ENCODE data around the gene MKX. TPM values are rescaled to one million over a fixed set of nuclear protein-coding genes. Genes with fewer than 3 reads are reported as not detected.

MKX gene
- total and polyA plus RNA-seq, 2 donors (not counting 1 experiment from before 2014, with no cell fraction given): not detected

GRCh38 chr10:27680691-27681605 is 64.7 kb downstream of the MKX start:
- H3K27ac ChIP-seq (ENCODE audit: low read length in 2 of 2): no peak overlapping the region
- no peaks in the 10 kb centered on the region for H3K27me3 ChIP-seq (replicated peaks in 1 of 4; ENCODE audit: control extremely low read depth in 1 of 4, control insufficient read depth in 3 of 4, insufficient read depth in 4 of 4, low read length in 3 of 4)
- Mint-ChIP-seq H3K27ac (no peak overlapping the region), H3K27me3 (peaks cover 7% of the 10 kb centered on the region), H3K9me3 (ENCODE audit: insufficient read depth) (no peaks in the 10 kb centered on the region), H3K4me1 (no peaks in the 10 kb centered on the region), H3K4me3 (no peak overlapping the region)
- CTCF ChIA-PET: no interaction called here
- no peak overlapping the region for H3K4me2 ChIP-seq (replicated peaks; ENCODE audit: low read depth, low read length, poor library complexity, severe bottlenecking)
- no peak for ATAC-seq (ENCODE audit: low read depth)
- no peak overlapping the region for H3K9ac ChIP-seq (ENCODE audit: low read length)
- no peak overlapping the region for H3K4me3 ChIP-seq (ENCODE audit: control extremely low read depth in 1 of 5, extremely low read depth in 1 of 5, insufficient read depth in 1 of 5, low read depth in 2 of 5, low read length in 4 of 5)
- H3K79me2 ChIP-seq (ENCODE audit: control insufficient read depth, insufficient read depth, low read length): no peaks in the 10 kb centered on the region
- POLR2A ChIA-PET: no interaction called here
- H2AFZ ChIP-seq (ENCODE audit: insufficient read depth, low read depth, low read length, poor library complexity, severe bottlenecking): no peak overlapping the region
- H4K20me1 ChIP-seq (ENCODE audit: control insufficient read depth, insufficient read depth, low read length, poor library complexity, severe bottlenecking): no peaks in the 10 kb centered on the region
- TF ChIP-seq CTCF (IDR thresholded peaks at IDR 0.05) (no peak), EZH2 (IDR thresholded peaks at IDR 0.05; ENCODE audit: borderline replicate concordance, insufficient read depth, low read depth, low read length, poor library complexity, severe bottlenecking) (no peak)
- no peak for DNase-seq
- H3K4me1 ChIP-seq (ENCODE audit: control insufficient read depth in 2 of 2, insufficient read depth in 2 of 2, low read length in 2 of 2): no peaks in the 10 kb centered on the region
- intact Hi-C loops (cut with micrococcal nuclease): no loop called here
- WGBS (ENCODE audit: insufficient coverage): 40% methylated on average over 1 of the region's 14 CpGs
- no peaks in the 10 kb centered on the region for H3K9me3 ChIP-seq (ENCODE audit: control extremely low read depth in 1 of 3, control insufficient read depth in 2 of 3, insufficient read depth in 1 of 3, low read length in 2 of 3)
- H3K36me3 ChIP-seq (replicated peaks in 1 of 2; ENCODE audit: control extremely low read depth in 1 of 2, control insufficient read depth in 1 of 2, extremely low read depth in 1 of 2, insufficient read depth in 2 of 2, low read length in 1 of 2): no peaks in the 10 kb centered on the region

GRCh38 chr10:27680006-27680557 is 65.5 kb downstream of the MKX start:
- H3K4me1 ChIP-seq (ENCODE audit: control insufficient read depth in 2 of 2, insufficient read depth in 2 of 2, low read length in 2 of 2): no peaks in the 10 kb centered on the region
- no peak overlapping the region for H3K27ac Mint-ChIP-seq
- DNase-seq (no peak), ATAC-seq (ENCODE audit: low read depth) (no peak)
- no peaks in the 10 kb centered on the region for H3K4me1 Mint-ChIP-seq
- no peaks in the 10 kb centered on the region for H3K36me3 ChIP-seq (replicated peaks in 1 of 2; ENCODE audit: control extremely low read depth in 1 of 2, control insufficient read depth in 1 of 2, extremely low read depth in 1 of 2, insufficient read depth in 2 of 2, low read length in 1 of 2)
- no peaks in the 10 kb centered on the region for H3K79me2 ChIP-seq (ENCODE audit: control insufficient read depth, insufficient read depth, low read length)
- no peak overlapping the region for H3K27ac ChIP-seq (ENCODE audit: low read length in 2 of 2)
- CTCF ChIA-PET: interaction anchor here (1.1 kb wide), 1 partner anchor 10 kb away, joined by 3 read pairs; no protein-coding TSS in a partner anchor
- POLR2A ChIA-PET: no interaction called here
- no peaks in the 10 kb centered on the region for H3K9me3 Mint-ChIP-seq (ENCODE audit: insufficient read depth)
- no peaks in the 10 kb centered on the region for H3K9me3 ChIP-seq (ENCODE audit: control extremely low read depth in 1 of 3, control insufficient read depth in 2 of 3, insufficient read depth in 1 of 3, low read length in 2 of 3)
- no peak for TF ChIP-seq CTCF (IDR thresholded peaks at IDR 0.05)
- no peak for TF ChIP-seq EZH2 (IDR thresholded peaks at IDR 0.05; ENCODE audit: borderline replicate concordance, insufficient read depth, low read depth, low read length, poor library complexity, severe bottlenecking)
- H3K4me2 ChIP-seq (replicated peaks; ENCODE audit: low read depth, low read length, poor library complexity, severe bottlenecking): no peak overlapping the region
- intact Hi-C loops (cut with micrococcal nuclease): no loop called here
- no peak overlapping the region for H2AFZ ChIP-seq (ENCODE audit: insufficient read depth, low read depth, low read length, poor library complexity, severe bottlenecking)
- no peak overlapping the region for H3K9ac ChIP-seq (ENCODE audit: low read length)
- no peaks in the 10 kb centered on the region for H3K27me3 ChIP-seq (replicated peaks in 1 of 4; ENCODE audit: control extremely low read depth in 1 of 4, control insufficient read depth in 3 of 4, insufficient read depth in 4 of 4, low read length in 3 of 4)
- H3K4me3 ChIP-seq (ENCODE audit: control extremely low read depth in 1 of 5, extremely low read depth in 1 of 5, insufficient read depth in 1 of 5, low read depth in 2 of 5, low read length in 4 of 5): no peak overlapping the region
- WGBS (ENCODE audit: insufficient coverage): 69% methylated on average over 2 of the region's 3 CpGs
- peaks cover 7% of the 10 kb centered on the region for H3K27me3 Mint-ChIP-seq
- H3K4me3 Mint-ChIP-seq: no peak overlapping the region
- no peaks in the 10 kb centered on the region for H4K20me1 ChIP-seq (ENCODE audit: control insufficient read depth, insufficient read depth, low read length, poor library complexity, severe bottlenecking)

All from B cell (primary cell).